Measurements from ENCODE around the gene FKBP8. TPM values are rescaled to one million over a fixed set of nuclear protein-coding genes. Genes with fewer than 3 reads are reported as not detected.

Gene FKBP8
- total RNA-seq, 1 experiment from 2014 or later, result 182 TPM

DNA sequence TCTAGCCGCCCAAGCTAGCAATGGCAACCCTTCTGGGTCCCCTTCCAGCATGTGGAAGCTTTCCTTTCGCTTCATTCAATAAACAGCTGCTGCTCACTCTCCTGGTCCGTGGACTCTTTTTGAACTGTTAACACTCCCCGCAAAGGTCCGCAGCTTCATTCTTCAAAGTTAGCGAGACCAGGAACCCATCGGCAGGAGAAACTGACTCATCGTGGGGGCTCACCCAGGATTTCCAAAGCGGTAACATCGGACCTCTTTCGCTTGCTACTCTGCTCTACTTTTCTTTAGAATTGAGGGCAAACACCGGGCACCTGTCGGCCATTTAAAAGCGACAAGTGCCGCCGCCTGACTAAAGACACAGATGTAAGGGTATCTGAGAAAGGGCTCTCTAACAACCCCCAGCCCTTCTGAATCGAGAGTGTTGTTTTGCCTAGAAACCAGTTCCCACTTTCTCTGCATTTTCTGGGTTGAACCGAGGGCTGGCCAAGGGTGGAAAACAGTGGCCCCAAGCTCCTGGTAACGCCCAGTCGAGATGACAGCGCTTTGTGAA, 34.1 kb upstream of the FKBP8 start:
- H3K4me1 ChIP-seq (ENCODE audit: control insufficient read depth, insufficient read depth, low read length), result peaks cover 7% of the 10 kb centered on the region
- CTCF ChIA-PET, result no interaction called here
- in situ Hi-C loops (cut with HindIII; ENCODE audit: low pct_unique_long_range_greater_than_20kb, low sequenced_read_pairs) (no loop called here), intact Hi-C loops (cut with micrococcal nuclease; ENCODE audit: unreplicated experiment) (no loop called here)
- DNase-seq (ENCODE audit: low read depth, low spot score) (no peak), ATAC-seq (no peak)
- POLR2A ChIA-PET, result no interaction called here
- no peak overlapping the region for H3K27ac ChIP-seq (ENCODE audit: low read length)
- TF ChIP-seq SIN3A (IDR thresholded peaks at IDR 0.05; ENCODE audit: borderline replicate concordance, insufficient read depth, low read depth, low read length) (no peak), POLR2AphosphoS5 (IDR thresholded peaks at IDR 0.05; ENCODE audit: low read depth, low read length) (no peak), TCF7L2 (IDR thresholded peaks at IDR 0.05; ENCODE audit: low read depth, low read length) (no peak), CTCF (IDR thresholded peaks at IDR 0.05) (no peak)
- TF ChIP-seq, protein P1, sequence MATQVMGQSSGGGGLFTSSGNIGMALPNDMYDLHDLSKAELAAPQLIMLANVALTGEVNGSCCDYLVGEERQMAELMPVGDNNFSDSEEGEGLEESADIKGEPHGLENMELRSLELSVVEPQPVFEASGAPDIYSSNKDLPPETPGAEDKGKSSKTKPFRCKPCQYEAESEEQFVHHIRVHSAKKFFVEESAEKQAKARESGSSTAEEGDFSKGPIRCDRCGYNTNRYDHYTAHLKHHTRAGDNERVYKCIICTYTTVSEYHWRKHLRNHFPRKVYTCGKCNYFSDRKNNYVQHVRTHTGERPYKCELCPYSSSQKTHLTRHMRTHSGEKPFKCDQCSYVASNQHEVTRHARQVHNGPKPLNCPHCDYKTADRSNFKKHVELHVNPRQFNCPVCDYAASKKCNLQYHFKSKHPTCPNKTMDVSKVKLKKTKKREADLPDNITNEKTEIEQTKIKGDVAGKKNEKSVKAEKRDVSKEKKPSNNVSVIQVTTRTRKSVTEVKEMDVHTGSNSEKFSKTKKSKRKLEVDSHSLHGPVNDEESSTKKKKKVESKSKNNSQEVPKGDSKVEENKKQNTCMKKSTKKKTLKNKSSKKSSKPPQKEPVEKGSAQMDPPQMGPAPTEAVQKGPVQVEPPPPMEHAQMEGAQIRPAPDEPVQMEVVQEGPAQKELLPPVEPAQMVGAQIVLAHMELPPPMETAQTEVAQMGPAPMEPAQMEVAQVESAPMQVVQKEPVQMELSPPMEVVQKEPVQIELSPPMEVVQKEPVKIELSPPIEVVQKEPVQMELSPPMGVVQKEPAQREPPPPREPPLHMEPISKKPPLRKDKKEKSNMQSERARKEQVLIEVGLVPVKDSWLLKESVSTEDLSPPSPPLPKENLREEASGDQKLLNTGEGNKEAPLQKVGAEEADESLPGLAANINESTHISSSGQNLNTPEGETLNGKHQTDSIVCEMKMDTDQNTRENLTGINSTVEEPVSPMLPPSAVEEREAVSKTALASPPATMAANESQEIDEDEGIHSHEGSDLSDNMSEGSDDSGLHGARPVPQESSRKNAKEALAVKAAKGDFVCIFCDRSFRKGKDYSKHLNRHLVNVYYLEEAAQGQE (IDR thresholded peaks at IDR 0.05; ENCODE audit: insufficient read depth in 1 of 2, low read depth in 2 of 2, low read length in 1 of 2), result no peak
- H3K4me3 ChIP-seq (ENCODE audit: low read depth in 2 of 2, low read length in 2 of 2), result no peak overlapping the region
- H3K27me3 ChIP-seq (ENCODE audit: control insufficient read depth, insufficient read depth, low read length), result no peaks in the 10 kb centered on the region
- H3K36me3 ChIP-seq (ENCODE audit: control insufficient read depth, insufficient read depth, low read length), result no peaks in the 10 kb centered on the region
- BruUV-seq (replicated peaks), result no TSS peak
- no peaks in the 10 kb centered on the region for H3K9me3 ChIP-seq (ENCODE audit: control insufficient read depth, insufficient read depth, low read depth, low read length)

GRCh38 chr19:18576383-18576782, 33.0 kb upstream of the FKBP8 start:
- Histone ChIP-seq H3K4me1 (ENCODE audit: control insufficient read depth, insufficient read depth, low read length) (peaks cover 7% of the 10 kb centered on the region), H3K27ac (ENCODE audit: low read length) (no peak overlapping the region), H3K4me3 (ENCODE audit: low read depth in 2 of 2, low read length in 2 of 2) (no peak overlapping the region), H3K9me3 (ENCODE audit: control insufficient read depth, insufficient read depth, low read depth, low read length) (no peaks in the 10 kb centered on the region), H3K27me3 (ENCODE audit: control insufficient read depth, insufficient read depth, low read length) (no peaks in the 10 kb centered on the region), H3K36me3 (ENCODE audit: control insufficient read depth, insufficient read depth, low read length) (no peaks in the 10 kb centered on the region)
- TF ChIP-seq TCF7L2 (IDR thresholded peaks at IDR 0.05; ENCODE audit: low read depth, low read length) (no peak), POLR2AphosphoS5 (IDR thresholded peaks at IDR 0.05; ENCODE audit: low read depth, low read length) (no peak), SIN3A (IDR thresholded peaks at IDR 0.05; ENCODE audit: borderline replicate concordance, insufficient read depth, low read depth, low read length) (no peak), CTCF (IDR thresholded peaks at IDR 0.05) (no peak)
- TF ChIP-seq, protein P1 (IDR thresholded peaks at IDR 0.05; ENCODE audit: insufficient read depth in 1 of 2, low read depth in 2 of 2, low read length in 1 of 2), result no peak
- DNase-seq (ENCODE audit: low read depth, low spot score) (no peak), ATAC-seq (no peak)
- ChIA-PET POLR2A (interaction anchor here (0.7 kb wide), 1 partner anchor 118 kb away, joined by 11 read pairs; no protein-coding TSS in a partner anchor), CTCF (no interaction called here)
- BruUV-seq (replicated peaks), result no TSS peak
- in situ Hi-C loops (cut with HindIII; ENCODE audit: low pct_unique_long_range_greater_than_20kb, low sequenced_read_pairs), result no loop called here
- intact Hi-C loops (cut with micrococcal nuclease; ENCODE audit: unreplicated experiment), result no loop called here
